Measurements from ENCODE around the gene FBXO3.

The FBXO3 gene

DNA sequence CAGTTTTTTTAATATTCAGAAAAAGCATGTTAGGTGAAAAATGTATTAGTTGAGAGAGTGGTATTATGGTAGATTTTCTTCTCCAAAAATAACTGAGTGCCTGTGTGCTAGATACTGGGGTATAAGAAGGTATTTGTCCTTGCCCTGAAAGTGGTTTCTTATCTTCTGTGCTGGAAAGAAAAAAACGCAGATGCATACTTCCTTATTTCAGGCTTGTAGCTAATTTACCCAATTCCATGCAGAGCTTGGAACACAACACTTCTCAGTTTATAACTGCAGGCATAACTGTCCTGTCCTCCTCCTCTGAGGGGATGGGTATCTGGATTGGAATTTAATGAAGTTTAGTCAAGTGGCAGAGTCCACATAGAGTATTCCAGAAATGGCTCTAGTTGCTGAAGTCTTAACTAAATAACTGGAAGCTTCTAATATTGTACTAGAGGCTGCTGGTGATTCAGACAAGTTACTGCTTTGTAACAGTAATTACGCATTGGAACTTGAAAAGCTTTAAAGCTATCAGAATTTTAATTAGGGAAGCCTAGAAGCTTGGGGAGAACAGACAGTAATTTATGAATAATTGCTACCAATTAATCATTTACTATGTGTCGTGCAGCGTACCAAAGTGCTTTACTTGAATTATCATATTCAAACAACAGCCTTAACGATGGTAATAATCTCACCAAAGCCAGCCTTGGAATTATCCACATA, 61.0 kb downstream of the FBXO3 start:
- Histone ChIP-seq H3K9ac (ENCODE audit: low read depth, low read length, poor library complexity, severe bottlenecking) (no peak overlapping the region), H3F3A (ENCODE audit: low read depth) (no peaks in the 10 kb centered on the region), H3K4me2 (ENCODE audit: low read depth, low read length, poor library complexity, severe bottlenecking) (no peak overlapping the region), H3K79me2 (ENCODE audit: insufficient read depth, low read length) (no peaks in the 10 kb centered on the region), H3K36me3 (ENCODE audit: insufficient read depth, low read length) (peaks cover 72% of the 10 kb centered on the region; the same call in 1 of the 2 replicates), H3K9me2 (replicated peaks; ENCODE audit: low read depth, low read length) (no peaks in the 10 kb centered on the region), H2AFZ (ENCODE audit: low read length) (no peak overlapping the region), H3K27me3 (ENCODE audit: insufficient read depth, low read length, poor library complexity, severe bottlenecking) (no peaks in the 10 kb centered on the region), H3K9me3 (ENCODE audit: insufficient read depth, low read depth, low read length) (no peaks in the 10 kb centered on the region), H4K20me1 (ENCODE audit: insufficient read depth, low read length, poor library complexity, severe bottlenecking) (no peaks in the 10 kb centered on the region), H3K4me1 (ENCODE audit: insufficient read depth, low read length, poor library complexity, severe bottlenecking) (no peaks in the 10 kb centered on the region), H3K4me3 (ENCODE audit: low read length, poor library complexity, severe bottlenecking) (no peak overlapping the region)
- TF ChIP-seq EZH2phosphoT487 (IDR thresholded peaks at IDR 0.05; ENCODE audit: borderline replicate concordance), result no peak
- TF ChIP-seq, protein P1, sequence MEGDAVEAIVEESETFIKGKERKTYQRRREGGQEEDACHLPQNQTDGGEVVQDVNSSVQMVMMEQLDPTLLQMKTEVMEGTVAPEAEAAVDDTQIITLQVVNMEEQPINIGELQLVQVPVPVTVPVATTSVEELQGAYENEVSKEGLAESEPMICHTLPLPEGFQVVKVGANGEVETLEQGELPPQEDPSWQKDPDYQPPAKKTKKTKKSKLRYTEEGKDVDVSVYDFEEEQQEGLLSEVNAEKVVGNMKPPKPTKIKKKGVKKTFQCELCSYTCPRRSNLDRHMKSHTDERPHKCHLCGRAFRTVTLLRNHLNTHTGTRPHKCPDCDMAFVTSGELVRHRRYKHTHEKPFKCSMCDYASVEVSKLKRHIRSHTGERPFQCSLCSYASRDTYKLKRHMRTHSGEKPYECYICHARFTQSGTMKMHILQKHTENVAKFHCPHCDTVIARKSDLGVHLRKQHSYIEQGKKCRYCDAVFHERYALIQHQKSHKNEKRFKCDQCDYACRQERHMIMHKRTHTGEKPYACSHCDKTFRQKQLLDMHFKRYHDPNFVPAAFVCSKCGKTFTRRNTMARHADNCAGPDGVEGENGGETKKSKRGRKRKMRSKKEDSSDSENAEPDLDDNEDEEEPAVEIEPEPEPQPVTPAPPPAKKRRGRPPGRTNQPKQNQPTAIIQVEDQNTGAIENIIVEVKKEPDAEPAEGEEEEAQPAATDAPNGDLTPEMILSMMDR (conservative IDR thresholded peaks at IDR 0.05; ENCODE audit: low read length), result no peak

DNA sequence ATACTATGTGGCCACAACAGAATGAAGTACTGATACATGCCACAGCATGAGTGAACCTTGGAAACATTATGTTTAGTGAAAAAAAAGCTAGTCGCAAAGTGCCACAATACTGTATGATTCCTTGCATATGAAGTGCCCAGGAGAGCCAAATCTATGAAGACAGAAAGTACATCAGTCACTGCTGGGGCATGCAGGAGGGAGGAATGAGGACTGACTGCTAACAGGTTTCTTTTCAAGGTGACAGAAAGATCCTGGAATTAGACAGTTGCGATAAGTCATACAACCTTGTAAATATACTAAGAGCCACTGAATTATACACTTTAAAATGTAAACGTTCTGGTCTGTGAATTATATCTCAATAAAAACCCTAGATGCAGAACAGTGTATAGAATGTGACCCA, 61.9 kb downstream of the FBXO3 start:
- H3K9me2 ChIP-seq (replicated peaks; ENCODE audit: low read depth, low read length), result no peaks in the 10 kb centered on the region
- no peaks in the 10 kb centered on the region for H3K9me3 ChIP-seq (ENCODE audit: insufficient read depth, low read depth, low read length)
- H2AFZ ChIP-seq (ENCODE audit: low read length), result no peak overlapping the region
- no peak overlapping the region for H3K4me2 ChIP-seq (ENCODE audit: low read depth, low read length, poor library complexity, severe bottlenecking)
- TF ChIP-seq, protein P1 (conservative IDR thresholded peaks at IDR 0.05; ENCODE audit: low read length), result no peak
- TF ChIP-seq EZH2phosphoT487 (IDR thresholded peaks at IDR 0.05; ENCODE audit: borderline replicate concordance), result no peak
- no peak overlapping the region for H3K4me3 ChIP-seq (ENCODE audit: low read length, poor library complexity, severe bottlenecking)
- H3K79me2 ChIP-seq (ENCODE audit: insufficient read depth, low read length), result no peaks in the 10 kb centered on the region
- H3K27me3 ChIP-seq (ENCODE audit: insufficient read depth, low read length, poor library complexity, severe bottlenecking), result no peaks in the 10 kb centered on the region
- no peaks in the 10 kb centered on the region for H4K20me1 ChIP-seq (ENCODE audit: insufficient read depth, low read length, poor library complexity, severe bottlenecking)
- no peak overlapping the region for H3K9ac ChIP-seq (ENCODE audit: low read depth, low read length, poor library complexity, severe bottlenecking)
- no peaks in the 10 kb centered on the region for H3F3A ChIP-seq (ENCODE audit: low read depth)
- peaks cover 71% of the 10 kb centered on the region; the same call in 1 of the 2 replicates for H3K36me3 ChIP-seq (ENCODE audit: insufficient read depth, low read length)
- H3K4me1 ChIP-seq (ENCODE audit: insufficient read depth, low read length, poor library complexity, severe bottlenecking), result no peaks in the 10 kb centered on the region

DNA sequence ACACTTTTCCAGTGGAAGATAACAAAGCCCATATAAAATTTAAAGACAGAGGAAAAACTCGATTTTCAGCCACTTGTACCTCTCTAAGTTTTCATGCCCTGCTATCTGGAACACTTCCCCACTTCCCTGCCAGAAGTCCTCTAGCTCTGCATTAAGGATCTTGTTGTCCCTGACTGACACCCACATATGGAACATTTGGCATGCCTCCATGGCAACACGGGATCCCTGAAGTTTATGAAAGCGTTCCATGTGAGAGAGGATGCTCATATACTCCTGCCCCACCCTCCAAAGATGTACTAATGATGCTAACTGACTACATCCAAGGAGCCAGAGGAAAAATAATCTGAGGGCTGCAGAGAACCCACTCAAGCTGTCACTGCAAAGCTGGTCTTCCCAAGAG, 64.9 kb downstream of the FBXO3 start:
- Histone ChIP-seq H3K4me3 (ENCODE audit: low read length, poor library complexity, severe bottlenecking) (no peak overlapping the region), H3K79me2 (ENCODE audit: insufficient read depth, low read length) (no peaks in the 10 kb centered on the region), H3K9me2 (replicated peaks; ENCODE audit: low read depth, low read length) (no peaks in the 10 kb centered on the region), H3F3A (ENCODE audit: low read depth) (no peaks in the 10 kb centered on the region), H3K4me2 (ENCODE audit: low read depth, low read length, poor library complexity, severe bottlenecking) (no peak overlapping the region), H3K9ac (ENCODE audit: low read depth, low read length, poor library complexity, severe bottlenecking) (no peak overlapping the region), H4K20me1 (ENCODE audit: insufficient read depth, low read length, poor library complexity, severe bottlenecking) (no peaks in the 10 kb centered on the region), H2AFZ (ENCODE audit: low read length) (no peak overlapping the region), H3K4me1 (ENCODE audit: insufficient read depth, low read length, poor library complexity, severe bottlenecking) (no peaks in the 10 kb centered on the region), H3K9me3 (ENCODE audit: insufficient read depth, low read depth, low read length) (no peaks in the 10 kb centered on the region), H3K36me3 (ENCODE audit: insufficient read depth, low read length) (peaks cover 65% of the 10 kb centered on the region; the same call in 1 of the 2 replicates), H3K27me3 (ENCODE audit: insufficient read depth, low read length, poor library complexity, severe bottlenecking) (no peaks in the 10 kb centered on the region)
- TF ChIP-seq, protein P1 (conservative IDR thresholded peaks at IDR 0.05; ENCODE audit: low read length), result no peak
- TF ChIP-seq EZH2phosphoT487 (IDR thresholded peaks at IDR 0.05; ENCODE audit: borderline replicate concordance), result no peak
